HepG2 (cell line): Measurements from ENCODE around the gene DNAJB11. TPM values are rescaled to one million over a fixed set of nuclear protein-coding genes. Genes with fewer than 3 reads are reported as not detected.
A peak's percentile ranks its signal among the peaks of the same experiment; 100 is the strongest.

Experiments used
- AFF4 ChIP-seq: sonication (generic); formaldehyde crosslinking; IDR thresholded peaks from 2 replicates; pipeline ENCODE4 v1.4.0; 2020; ENCODE audit warnings: missing genetic modification reagents
- AKAP8 ChIP-seq: sonication (generic); formaldehyde crosslinking; IDR thresholded peaks from 2 replicates; pipeline ENCODE4 v1.5.1; 2020; ENCODE audit warnings: mild to moderate bottlenecking, missing genetic modification reagents
- ARNTL ChIP-seq: sonication (generic); formaldehyde crosslinking; IDR thresholded peaks from 2 replicates; pipeline ENCODE4 v1.4.0; 2020; ENCODE audit warnings: mild to moderate bottlenecking, missing genetic modification reagents
- ATF7 ChIP-seq, 2 experiments: fragments of 450-650 bp in 1 of 2; sonication (generic) in 1 of 2; formaldehyde crosslinking in 1 of 2; IDR thresholded peaks; 2 replicates each; pipeline versions ENCODE4 v1.4.0 to v1.6.1; 2016 to 2020; ENCODE audit warnings: antibody characterized with exemption in 1 of 2, mild to moderate bottlenecking in 1 of 2, missing genetic modification reagents in 1 of 2
- BORCS8-MEF2B ChIP-seq: sonication (generic); formaldehyde crosslinking; IDR thresholded peaks from 2 replicates; pipeline ENCODE4 v1.8.0; 2022; ENCODE audit warnings: mild to moderate bottlenecking, missing genetic modification reagents
- DRAP1 ChIP-seq: IDR thresholded peaks from 2 replicates; pipeline ENCODE4 v1.6.1; 2016; ENCODE audit warnings: missing genetic modification reagents, missing compliant biosample characterization
- MED13 ChIP-seq: sonication (generic); formaldehyde crosslinking; IDR thresholded peaks from 2 replicates; pipeline ENCODE4 v1.5.0; 2020; ENCODE audit warnings: missing genetic modification reagents
- POGK ChIP-seq: sonication (generic); formaldehyde crosslinking; conservative IDR thresholded peaks from 2 replicates; pipeline ENCODE4 v1.8.0; 2022; ENCODE audit warnings: mild to moderate bottlenecking, moderate library complexity, missing genetic modification reagents
- SMYD3 ChIP-seq: sonication (generic); formaldehyde crosslinking; IDR thresholded peaks from 2 replicates; pipeline ENCODE4 v1.8.1; 2023; ENCODE audit warnings: mild to moderate bottlenecking, missing genetic modification reagents
- TFDP1 ChIP-seq: IDR thresholded peaks from 2 replicates; pipeline ENCODE4 v1.6.1; 2016; ENCODE audit warnings: missing compliant biosample characterization, missing genetic modification reagents, borderline replicate concordance
- THAP9 ChIP-seq: sonication (generic); formaldehyde crosslinking; IDR thresholded peaks from 2 replicates; pipeline ENCODE4; 2020; ENCODE audit warnings: missing genetic modification reagents, mild to moderate bottlenecking, borderline replicate concordance
- ZNF354B ChIP-seq: sonication (generic); formaldehyde crosslinking; IDR thresholded peaks from 2 replicates; pipeline ENCODE4 v1.8.0; 2022; ENCODE audit warnings: mild to moderate bottlenecking, missing genetic modification reagents
- ZNF564 ChIP-seq: sonication (generic); formaldehyde crosslinking; IDR thresholded peaks from 2 replicates; pipeline ENCODE4 v1.8.1; 2023; ENCODE audit warnings: mild to moderate bottlenecking, missing genetic modification reagents
- ZNF672 ChIP-seq: sonication (generic); formaldehyde crosslinking; IDR thresholded peaks from 2 replicates; pipeline ENCODE4 v1.8.1; 2022; ENCODE audit warnings: missing genetic modification reagents
- ZSCAN29 ChIP-seq: sonication (generic); formaldehyde crosslinking; conservative IDR thresholded peaks from 2 replicates; pipeline ENCODE4 v1.4.0; 2020; ENCODE audit warnings: mild to moderate bottlenecking, missing genetic modification reagents
- polyA plus RNA-seq, 8 experiments: library from polyadenylated mRNA; depleted of rRNA in 3 of 8; stranded (reverse) in 7 of 8; unstranded in 1 of 8; fragments of >200 nt; fragmentation: Illumina TruSeq in 4 of 8; extraction: Trizol in 4 of 8; gene quantifications; 2 replicates each; pipeline versions ENCODE4 v1.2.1 to v1.2.3, GENCODE V29; 2011 to 2016; ENCODE audit warnings: low read depth in 4 of 8, missing spikeins in 1 of 8, mixed read lengths in 1 of 8; ENCODE audit not compliant: insufficient read depth in 1 of 8
- total RNA-seq, 5 experiments: library from RNA; depleted of rRNA; stranded (reverse); fragments of >200 nt; fragmentation: Illumina TruSeq; extraction: Trizol; gene quantifications; 2 replicates each; pipeline ENCODE4 v1.2.3, GENCODE V29; 2016; ENCODE audit warnings: low read depth in 1 of 5

The DNAJB11 gene
- total and polyA plus RNA-seq, 2 of the 13 experiments (the other 11 are each of a cell fraction or from before 2014, with no cell fraction given), result 41.0 to 132 TPM

GRCh38 chr3:186614597-186615483 is 44.3 kb downstream of the DNAJB11 start (continued):
- TF ChIP-seq POGK (CRISPR knock-in tag) (peak; percentile 56; the same call in 1 of the 2 replicates), THAP9 (CRISPR knock-in tag) (no peak), DRAP1 (CRISPR knock-in tag) (peak; percentile 23; the same call in 1 of the 2 replicates), AKAP8 (CRISPR knock-in tag) (no peak; the same call in 1 of the 2 replicates), ZNF354B (CRISPR knock-in tag) (peak; percentile 85; the same call in 1 of the 2 replicates), AFF4 (CRISPR knock-in tag) (peak; percentile 28; the same call in 1 of the 2 replicates), BORCS8-MEF2B (peak; percentile 59; the same call in 1 of the 2 replicates), TFDP1 (0 out of 2 replicates have a peak, but pooled peaks have one; percentile 64), MED13 (CRISPR knock-in tag) (0 out of 2 replicates have a peak, but pooled peaks have one; percentile 10), ATF7 (IDR thresholded peaks at IDR 0.05) (no peak), ATF7 (CRISPR knock-in tag; IDR thresholded peaks at IDR 0.05) (peak; percentile 64; the same call in 1 of the 2 replicates), SMYD3 (no peak; the same call in 1 of the 2 replicates), ZSCAN29 (peak; percentile 75; the same call in 1 of the 2 replicates), ZNF564 (CRISPR knock-in tag) (peak; percentile 33; the same call in 1 of the 2 replicates), ZNF672 (CRISPR knock-in tag) (0 out of 2 replicates have a peak, but pooled peaks have one; percentile 26), ARNTL (0 out of 2 replicates have a peak, but pooled peaks have one; percentile 32)
